NCI-H2196 (cell line): ENCODE data around the gene IGFLR1.
A peak's percentile ranks its signal among the peaks of the same experiment; 100 is the strongest.

Source experiments
- DNase-seq: peaks from one replicate; lab custom pipeline; 2025; ENCODE audit not compliant: unreplicated experiment; lab: John Stamatoyannopoulos, UW

Gene IGFLR1

GRCh38 chr19:35742121-35742724 lies at the start of gene IGFLR1:
IGFLR1 (minus strand) TSS chr19:35742452; CDS start chr19:35741180, 1,272 bp downstream.
- no peak for DNase-seq

- DNase-seq: no peak
Measured at GRCh38 chr19:35791814-35792279, 49.6 kb upstream of the IGFLR1 start.

- DNase-seq: peak; percentile 31
Measured at GRCh38 chr19:35790981-35791813, 48.9 kb upstream of the IGFLR1 start.

DNA sequence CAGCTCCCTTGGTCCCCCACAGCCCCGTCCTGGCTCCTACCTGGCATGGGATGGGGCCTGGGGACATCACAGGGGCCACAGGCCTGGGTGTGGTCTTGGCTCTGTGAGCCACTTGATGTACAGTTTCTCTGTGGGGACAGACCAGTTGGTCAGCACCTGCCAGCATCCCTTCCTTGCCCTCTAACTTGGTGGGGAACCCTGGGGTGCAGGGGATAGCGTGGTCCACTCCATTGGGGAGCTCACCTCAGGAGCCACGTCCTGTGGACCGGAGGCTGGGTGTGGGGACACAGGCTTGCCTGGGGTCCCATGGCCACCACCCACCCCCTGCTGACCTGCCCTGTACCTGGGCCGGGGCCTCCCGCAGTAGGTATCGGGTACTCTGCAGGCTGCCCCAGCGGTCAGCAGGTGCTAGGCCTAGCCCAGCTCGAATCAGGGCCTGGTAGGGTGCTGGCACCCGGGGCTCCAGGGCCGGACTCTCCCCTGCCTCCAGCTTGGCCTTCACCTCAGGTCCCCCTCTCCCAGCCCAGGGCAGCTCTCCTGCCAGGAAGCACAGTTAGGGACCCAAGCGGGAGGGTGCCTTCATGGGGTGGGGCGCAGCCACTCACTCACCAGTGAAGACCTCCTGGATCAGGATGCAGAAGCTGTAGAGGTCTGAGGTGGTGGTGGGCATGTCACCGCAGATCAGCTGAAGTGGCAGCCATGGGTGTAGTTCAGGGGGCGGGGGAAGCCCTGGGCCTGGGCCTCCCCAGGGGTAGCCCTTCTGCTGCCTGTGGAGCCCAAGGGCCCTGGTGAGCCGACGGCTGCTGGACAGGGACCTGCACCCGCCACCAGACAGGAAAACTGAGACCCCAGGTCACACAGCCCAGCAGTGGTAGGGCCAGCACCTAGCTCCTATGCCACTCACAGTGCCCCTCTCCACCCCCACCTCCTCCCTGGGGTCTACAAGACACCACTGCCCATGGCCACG lies 48.0 kb upstream of the IGFLR1 start:
- no peak for DNase-seq

- no peak for DNase-seq
Measured at GRCh38 chr19:35789195-35789977, 47.1 kb upstream of the IGFLR1 start.

DNA sequence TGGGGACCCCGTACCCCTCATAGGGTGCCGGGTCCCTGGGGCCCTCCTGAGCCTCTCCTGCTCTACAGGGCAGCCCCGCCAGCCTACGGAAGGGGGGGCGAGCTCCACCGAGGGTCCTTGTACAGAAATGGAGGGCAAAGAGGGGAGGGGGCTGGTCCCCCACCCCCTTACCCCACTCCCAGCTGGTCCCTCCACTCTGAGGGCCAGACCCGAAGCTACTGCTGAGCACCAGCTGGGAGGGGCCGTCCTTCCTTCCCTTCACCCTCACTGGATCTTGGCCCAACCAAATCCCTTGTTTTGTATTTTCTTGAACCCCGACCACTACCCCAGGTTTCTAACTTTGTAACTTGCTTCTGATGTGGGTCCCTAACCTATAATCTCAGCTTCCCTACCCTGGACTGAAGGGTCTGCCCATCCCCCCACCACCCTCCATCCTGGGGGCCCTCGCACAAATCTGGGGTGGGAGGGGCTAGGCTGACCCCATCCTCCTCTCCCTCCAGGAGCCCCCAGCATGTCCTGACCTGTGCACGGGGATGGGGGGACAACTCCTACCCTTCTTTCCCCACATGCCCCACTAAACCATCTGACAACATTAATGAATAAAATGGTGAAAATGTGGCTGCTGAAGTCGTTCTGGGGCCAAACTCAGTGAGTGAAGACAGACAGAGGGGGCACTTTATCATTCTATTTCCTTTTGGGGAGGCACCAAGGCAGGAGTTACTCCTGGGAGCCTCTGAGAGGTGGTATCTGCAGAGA lies 46.1 kb upstream of the IGFLR1 start:
- no peak for DNase-seq

DNA sequence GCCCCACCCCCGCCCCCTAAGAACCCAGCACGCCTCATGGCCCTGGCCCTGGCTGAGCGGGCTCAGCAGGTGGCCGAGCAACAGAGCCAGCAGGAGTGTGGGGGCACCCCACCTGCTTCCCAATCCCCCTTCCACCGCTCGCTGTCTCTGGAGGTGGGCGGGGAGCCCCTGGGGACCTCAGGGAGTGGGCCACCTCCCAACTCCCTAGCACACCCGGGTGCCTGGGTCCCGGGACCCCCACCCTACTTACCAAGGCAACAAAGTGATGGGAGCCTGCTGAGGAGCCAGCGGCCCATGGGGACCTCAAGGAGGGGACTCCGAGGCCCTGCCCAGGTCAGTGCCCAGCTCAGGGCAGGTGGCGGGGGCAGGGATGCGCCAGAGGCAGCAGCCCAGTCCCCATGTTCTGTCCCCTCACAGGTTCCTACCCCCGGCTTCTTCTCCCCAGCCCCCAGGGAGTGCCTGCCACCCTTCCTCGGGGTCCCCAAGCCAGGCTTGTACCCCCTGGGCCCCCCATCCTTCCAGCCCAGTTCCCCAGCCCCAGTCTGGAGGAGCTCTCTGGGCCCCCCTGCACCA lies 45.1 kb upstream of the IGFLR1 start:
- DNase-seq: no peak

GRCh38 chr19:35786299-35787160 lies 44.3 kb upstream of the IGFLR1 start:
- DNase-seq: no peak

DNA sequence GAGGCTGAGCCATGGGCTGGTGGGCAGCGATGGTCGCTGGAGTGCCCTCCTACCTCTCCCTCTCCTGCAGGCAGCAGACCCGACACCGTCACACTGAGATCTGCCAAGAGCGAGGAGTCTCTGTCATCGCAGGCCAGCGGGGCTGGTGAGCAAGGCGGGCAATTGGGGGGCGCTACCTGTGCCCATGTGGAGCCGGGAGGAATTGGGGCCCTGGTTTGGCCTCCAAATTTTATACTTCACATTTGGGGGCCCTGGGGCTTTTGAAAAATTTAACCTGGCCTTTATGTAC lies 43.0 kb upstream of the IGFLR1 start:
- no peak for DNase-seq

- DNase-seq: no peak
Measured at GRCh38 chr19:35784503-35785338, 42.5 kb upstream of the IGFLR1 start.

GRCh38 chr19:35783469-35784434 lies 41.5 kb upstream of the IGFLR1 start:
- DNase-seq: no peak

DNA sequence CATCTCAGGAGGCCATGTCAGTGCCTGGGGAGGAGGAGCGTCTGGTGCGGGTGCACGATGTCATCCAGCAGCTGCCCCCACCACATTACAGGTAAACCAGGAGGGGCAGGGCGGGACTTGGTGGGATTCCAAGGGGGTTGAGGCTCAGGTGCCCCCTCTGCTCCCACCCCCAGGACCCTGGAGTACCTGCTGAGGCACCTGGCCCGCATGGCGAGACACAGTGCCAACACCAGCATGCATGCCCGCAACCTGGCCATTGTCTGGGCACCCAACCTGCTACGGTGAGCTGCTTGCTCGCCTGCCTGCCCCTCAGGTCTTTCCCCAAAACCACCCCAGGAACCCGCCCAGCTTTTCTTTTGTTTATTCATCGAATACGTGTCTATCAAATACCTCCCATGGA lies 40.3 kb upstream of the IGFLR1 start:
- no peak for DNase-seq

- no peak for DNase-seq
Measured at GRCh38 chr19:35781650-35782049, 39.4 kb upstream of the IGFLR1 start.

GRCh38 chr19:35780717-35781116 lies 38.5 kb upstream of the IGFLR1 start:
- DNase-seq: no peak

- no peak for DNase-seq
Measured at GRCh38 chr19:35780058-35780457, 37.8 kb upstream of the IGFLR1 start.

DNA sequence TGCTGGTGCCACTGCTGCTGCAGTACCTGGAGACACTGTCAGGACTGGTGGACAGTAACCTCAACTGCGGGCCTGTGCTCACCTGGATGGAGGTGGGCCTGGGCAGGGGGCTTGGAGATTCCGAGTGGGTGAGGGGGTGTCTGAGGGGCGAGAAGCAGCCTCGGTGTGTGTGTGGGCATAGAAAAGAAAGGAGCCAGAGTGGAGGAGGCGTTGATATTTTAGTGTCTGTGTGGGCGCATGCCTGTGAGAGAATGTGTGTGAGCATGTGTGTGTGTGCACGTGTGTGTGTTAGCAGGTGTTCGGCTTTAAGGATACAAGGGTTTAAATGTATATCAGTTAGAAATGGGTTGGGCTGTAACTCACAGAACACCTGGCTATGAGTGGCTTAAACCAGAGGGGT lies 36.8 kb upstream of the IGFLR1 start:
- no peak for DNase-seq

DNA sequence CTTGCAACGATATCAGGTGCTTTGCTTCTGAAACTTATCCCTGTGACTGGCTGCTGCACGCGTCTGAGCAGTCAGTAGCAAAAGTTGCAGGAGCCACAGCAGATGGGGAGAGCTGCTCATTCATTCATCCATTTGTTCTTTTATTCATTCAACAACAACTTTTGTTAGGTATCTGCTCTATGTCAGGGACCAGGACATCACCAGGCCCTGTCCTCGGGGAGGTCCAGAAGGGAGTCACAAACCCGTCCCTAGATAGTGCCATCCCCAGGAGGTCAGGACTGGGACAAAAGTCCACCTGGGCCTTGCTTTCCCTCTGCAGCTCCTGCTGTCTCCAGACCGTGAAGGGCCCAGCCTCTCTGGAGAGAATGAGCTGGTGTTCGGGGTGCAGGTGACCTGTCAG lies 35.7 kb upstream of the IGFLR1 start:
- DNase-seq: no peak
